Measurements from ENCODE around the gene CHRNA4.

DNA sequence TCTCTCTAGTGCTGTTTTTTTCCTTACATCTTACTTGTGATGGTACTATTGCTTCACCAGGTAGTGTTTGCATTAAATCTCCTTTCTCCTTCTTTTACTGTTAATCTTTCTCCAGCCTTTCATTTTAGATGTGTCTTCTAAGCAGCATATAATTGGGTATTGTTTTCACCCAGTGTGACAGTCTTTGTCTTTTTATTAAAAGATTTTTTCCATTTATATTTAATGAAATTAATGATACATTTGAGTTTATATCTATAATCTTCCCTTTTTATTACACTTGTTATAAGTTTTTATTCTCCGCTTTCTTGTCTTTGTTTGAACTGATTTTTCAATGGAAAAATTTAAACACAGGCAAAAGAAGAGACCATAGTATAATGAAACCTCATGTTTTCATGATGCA lies 59.5 kb downstream of the CHRNA4 start:
- TF ChIP-seq, protein P1, sequence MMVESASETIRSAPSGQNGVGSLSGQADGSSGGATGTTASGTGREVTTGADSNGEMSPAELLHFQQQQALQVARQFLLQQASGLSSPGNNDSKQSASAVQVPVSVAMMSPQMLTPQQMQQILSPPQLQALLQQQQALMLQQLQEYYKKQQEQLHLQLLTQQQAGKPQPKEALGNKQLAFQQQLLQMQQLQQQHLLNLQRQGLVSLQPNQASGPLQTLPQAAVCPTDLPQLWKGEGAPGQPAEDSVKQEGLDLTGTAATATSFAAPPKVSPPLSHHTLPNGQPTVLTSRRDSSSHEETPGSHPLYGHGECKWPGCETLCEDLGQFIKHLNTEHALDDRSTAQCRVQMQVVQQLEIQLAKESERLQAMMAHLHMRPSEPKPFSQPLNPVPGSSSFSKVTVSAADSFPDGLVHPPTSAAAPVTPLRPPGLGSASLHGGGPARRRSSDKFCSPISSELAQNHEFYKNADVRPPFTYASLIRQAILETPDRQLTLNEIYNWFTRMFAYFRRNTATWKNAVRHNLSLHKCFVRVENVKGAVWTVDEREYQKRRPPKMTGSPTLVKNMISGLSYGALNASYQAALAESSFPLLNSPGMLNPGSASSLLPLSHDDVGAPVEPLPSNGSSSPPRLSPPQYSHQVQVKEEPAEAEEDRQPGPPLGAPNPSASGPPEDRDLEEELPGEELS (CRISPR knock-in tag; IDR thresholded peaks at IDR 0.05) = no peak
- TF ChIP-seq RXRA (CRISPR knock-in tag; IDR thresholded peaks at IDR 0.05) = no peak
